VCaP (cell line): ENCODE data around the gene SUCNR1.
"Not testable (repeated sequence)": the region's sequence is repeated elsewhere in the genome, so short reads cannot be mapped to it uniquely, and the experiment has no call there.

Experiments used
- H3K27ac ChIP-seq: fragments of 450-650 bp; 2 replicates; pipeline ENCODE4 v1.5.1; 2017
- CTCF ChIP-seq: fragments of 450-650 bp; conservative IDR thresholded peaks from 2 replicates; pipeline ENCODE4 v1.5.1; 2017; ENCODE audit warnings: mild to moderate bottlenecking, moderate library complexity

SUCNR1 gene

DNA sequence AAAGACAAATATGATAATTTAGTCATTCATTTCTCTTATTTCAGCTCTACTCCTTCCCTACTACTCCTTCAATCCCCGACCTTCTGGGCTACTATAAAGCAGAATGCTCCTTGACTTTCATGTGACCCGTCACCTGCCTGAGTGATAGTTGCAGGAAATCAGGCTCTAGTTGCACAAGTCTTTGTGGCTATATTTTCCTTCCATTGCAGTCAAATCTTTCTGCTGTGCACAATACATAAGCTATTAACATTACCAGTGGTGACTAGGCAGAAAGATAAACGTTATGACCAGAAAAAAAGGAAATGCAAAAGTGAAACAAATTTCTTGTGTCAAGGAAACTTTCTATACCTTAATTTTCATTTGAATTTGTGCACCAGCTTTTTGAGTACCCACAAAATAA, 2.3 kb downstream of the SUCNR1 start:
- H3K27ac ChIP-seq: no peak overlapping the region

GRCh38 chr3:151877269-151877668, 3.8 kb downstream of the SUCNR1 start:
- no peak for TF ChIP-seq CTCF
- H3K27ac ChIP-seq: no peak overlapping the region

More for the DNA sequence above, 2.3 kb downstream of the SUCNR1 start:
- no peak for TF ChIP-seq CTCF

DNA sequence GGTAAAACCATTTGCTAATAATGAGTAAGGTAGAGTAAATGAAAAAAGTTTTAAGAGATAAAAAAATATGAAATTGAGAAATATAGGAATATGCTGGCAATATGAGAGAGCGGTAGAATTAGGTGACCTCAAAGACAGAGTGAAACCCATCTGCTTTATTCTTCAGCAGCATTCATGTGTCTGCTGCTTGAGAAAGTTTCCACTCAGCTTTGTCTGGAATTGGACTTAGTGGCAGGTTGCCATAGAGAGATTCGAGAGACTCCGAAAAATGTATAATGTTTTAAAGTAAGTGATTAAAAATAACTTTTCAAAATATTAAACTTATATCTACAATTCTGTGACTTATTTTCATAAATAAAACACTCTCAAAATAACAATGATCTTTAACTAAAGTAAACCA, 5.0 kb downstream of the SUCNR1 start:
- H3K27ac ChIP-seq: no peak overlapping the region
- no peak for TF ChIP-seq CTCF

GRCh38 chr3:151879037-151879436, 5.6 kb downstream of the SUCNR1 start:
- TF ChIP-seq CTCF: no peak
- no peak overlapping the region for H3K27ac ChIP-seq

- H3K27ac ChIP-seq: no peak overlapping the region
- no peak for TF ChIP-seq CTCF
Measured at GRCh38 chr3:151879679-151880415, 6.4 kb downstream of the SUCNR1 start.

- TF ChIP-seq CTCF: no peak
- H3K27ac ChIP-seq: no peak overlapping the region
Measured at GRCh38 chr3:151880416-151880690, 6.9 kb downstream of the SUCNR1 start.

- no peak overlapping the region for H3K27ac ChIP-seq
- TF ChIP-seq CTCF: no peak
Measured at GRCh38 chr3:151881137-151881536, 7.7 kb downstream of the SUCNR1 start.

GRCh38 chr3:151885397-151885796, 12.0 kb downstream of the SUCNR1 start:
- not testable (repeated sequence) for H3K27ac ChIP-seq

DNA sequence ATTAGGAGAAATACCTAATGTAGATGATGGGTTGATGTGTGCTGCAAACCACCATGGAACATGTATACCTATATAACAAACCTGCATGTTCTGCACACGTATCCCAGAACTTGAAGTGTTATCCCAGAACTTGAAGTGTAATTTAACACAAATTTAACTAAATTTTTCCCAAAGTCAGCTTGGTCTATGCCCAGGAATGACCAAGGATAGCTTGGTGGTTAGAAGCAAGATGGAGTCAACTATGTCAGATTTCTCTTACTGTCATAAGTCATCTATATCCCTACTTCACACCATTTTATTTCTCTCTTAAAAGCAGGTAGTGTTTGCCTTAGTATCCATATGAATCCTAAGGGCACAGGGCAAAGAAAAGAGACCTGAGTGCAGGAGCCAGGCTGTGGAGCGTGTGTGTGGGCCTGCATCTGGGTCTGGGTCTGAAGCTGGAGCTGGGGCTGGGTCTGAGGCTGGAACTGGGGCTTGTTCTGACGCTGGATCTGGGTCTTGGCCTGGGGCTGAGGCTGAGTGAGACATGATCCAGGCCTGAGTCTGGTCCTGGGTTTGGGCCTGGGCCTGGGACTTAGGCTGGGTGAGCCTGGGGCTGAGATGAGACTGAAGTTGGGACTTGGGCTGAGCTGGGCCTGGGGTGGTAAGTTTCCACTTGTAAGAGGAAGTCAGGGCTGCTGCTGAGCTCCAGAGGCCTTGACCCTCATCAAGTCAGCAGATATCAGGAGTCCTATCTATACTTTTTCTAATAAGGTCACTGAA, 14.2 kb downstream of the SUCNR1 start:
- not testable (repeated sequence) for H3K27ac ChIP-seq
